GM20000 (cell line): Measurements from ENCODE around the gene ACOT8.

ENCODE experiments used
- DNase-seq: peaks from one replicate; pipeline ENCODE4 v3.0.0; 2012; ENCODE audit warnings: low spot score
- TF ChIP-seq, protein P1 (sequence below): IDR thresholded peaks from 2 replicates; pipeline ENCODE4 v1.5.1; 2012; ENCODE audit warnings: mild to moderate bottlenecking, control low read depth; ENCODE audit errors: extremely low read depth, missing control alignments

Gene ACOT8

DNA sequence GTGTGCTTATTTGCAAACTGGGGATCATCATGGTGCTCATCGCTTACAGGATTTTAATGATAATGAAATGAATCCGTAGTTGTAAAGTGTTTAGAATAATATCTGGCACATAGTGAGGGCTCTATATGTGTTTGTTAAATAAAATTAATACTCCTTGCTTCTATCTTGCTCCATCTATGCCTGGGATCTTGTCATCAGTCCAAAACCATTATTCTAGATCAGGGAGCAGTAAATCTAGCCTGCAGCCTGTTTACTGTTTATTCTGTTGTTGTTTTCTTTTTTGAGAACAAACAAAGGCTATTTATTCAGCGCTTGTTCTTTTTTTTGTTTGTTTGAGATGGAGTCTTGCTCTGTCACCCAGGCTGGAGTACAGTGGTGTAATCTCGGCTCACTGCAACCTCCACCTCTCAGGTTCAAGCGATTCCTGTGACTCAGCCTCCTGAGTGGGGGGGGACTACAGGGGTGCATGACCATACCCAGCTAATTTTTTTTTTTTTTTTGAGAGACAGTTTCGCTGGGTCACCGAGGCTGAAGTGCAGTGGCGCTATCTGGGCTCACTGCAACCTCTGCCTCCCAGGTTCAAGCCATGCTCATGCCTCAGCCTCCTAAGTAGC is 8.1 kb downstream of the ACOT8 start:
- DNase-seq, result no peak
- TF ChIP-seq, protein P1, sequence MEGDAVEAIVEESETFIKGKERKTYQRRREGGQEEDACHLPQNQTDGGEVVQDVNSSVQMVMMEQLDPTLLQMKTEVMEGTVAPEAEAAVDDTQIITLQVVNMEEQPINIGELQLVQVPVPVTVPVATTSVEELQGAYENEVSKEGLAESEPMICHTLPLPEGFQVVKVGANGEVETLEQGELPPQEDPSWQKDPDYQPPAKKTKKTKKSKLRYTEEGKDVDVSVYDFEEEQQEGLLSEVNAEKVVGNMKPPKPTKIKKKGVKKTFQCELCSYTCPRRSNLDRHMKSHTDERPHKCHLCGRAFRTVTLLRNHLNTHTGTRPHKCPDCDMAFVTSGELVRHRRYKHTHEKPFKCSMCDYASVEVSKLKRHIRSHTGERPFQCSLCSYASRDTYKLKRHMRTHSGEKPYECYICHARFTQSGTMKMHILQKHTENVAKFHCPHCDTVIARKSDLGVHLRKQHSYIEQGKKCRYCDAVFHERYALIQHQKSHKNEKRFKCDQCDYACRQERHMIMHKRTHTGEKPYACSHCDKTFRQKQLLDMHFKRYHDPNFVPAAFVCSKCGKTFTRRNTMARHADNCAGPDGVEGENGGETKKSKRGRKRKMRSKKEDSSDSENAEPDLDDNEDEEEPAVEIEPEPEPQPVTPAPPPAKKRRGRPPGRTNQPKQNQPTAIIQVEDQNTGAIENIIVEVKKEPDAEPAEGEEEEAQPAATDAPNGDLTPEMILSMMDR, result no peak

DNA sequence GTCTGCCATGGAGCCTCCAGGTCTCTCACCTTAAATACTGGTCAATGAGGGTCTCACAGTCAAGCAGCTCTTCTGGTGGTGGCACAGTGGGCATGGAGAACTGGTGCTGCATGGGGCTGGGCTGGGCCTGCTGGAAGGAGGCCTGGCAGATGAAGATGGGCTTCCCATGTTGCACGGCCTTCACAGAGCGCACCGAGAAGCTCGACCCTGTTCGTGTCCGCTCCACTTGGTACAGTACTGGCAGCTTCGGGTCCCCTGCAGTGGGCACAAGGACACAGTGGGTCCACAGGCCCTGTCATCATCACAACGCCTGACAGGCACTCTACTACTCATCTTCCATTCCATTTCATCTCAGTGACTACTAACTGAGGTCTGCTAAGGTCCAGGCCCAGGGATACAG is 8.8 kb downstream of the ACOT8 start:
- TF ChIP-seq, protein P1, result no peak

DNA sequence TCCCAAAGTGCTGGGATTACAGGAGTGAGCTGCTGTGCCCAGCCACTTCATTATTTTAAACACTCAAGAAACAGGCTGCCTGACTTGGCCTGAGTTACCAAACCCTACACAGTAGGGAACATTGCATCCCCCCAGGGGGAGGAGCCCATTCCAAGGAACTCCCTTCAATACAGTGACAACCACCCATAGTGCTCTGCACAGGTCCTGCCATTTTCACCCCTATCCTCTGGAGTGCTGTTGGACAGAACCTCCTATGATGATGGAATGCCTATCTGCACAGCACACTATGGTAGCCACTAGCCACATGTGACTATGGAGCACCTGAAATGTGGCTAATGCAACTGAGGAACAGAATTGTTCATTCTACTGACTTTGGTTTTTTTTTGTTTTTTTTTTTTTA is 11.7 kb downstream of the ACOT8 start:
- TF ChIP-seq, protein P1, result no peak
- DNase-seq, result no peak

More for the DNA sequence above, 8.8 kb downstream of the ACOT8 start:
- no peak for DNase-seq

DNA sequence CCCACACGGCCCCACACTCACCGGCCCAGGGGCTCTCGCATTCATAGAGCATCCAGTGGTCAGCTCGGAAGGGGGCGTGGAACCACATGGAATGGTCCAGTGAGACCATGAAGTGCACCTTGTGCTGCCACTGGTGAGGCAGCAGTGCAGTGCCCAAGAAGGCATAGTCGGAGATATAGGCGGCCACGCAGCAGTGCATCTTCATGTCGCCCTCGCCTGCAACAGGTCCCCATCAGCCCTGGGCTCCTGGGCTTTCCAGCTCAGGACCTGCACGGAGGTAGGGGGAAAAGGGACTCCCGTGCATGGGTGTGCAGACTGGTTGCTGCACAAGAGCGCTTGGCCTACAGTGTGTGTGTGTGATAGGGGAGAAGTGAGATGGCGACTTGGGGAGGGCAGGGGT is 13.7 kb downstream of the ACOT8 start:
- DNase-seq, result no peak
- TF ChIP-seq, protein P1, result no peak

DNA sequence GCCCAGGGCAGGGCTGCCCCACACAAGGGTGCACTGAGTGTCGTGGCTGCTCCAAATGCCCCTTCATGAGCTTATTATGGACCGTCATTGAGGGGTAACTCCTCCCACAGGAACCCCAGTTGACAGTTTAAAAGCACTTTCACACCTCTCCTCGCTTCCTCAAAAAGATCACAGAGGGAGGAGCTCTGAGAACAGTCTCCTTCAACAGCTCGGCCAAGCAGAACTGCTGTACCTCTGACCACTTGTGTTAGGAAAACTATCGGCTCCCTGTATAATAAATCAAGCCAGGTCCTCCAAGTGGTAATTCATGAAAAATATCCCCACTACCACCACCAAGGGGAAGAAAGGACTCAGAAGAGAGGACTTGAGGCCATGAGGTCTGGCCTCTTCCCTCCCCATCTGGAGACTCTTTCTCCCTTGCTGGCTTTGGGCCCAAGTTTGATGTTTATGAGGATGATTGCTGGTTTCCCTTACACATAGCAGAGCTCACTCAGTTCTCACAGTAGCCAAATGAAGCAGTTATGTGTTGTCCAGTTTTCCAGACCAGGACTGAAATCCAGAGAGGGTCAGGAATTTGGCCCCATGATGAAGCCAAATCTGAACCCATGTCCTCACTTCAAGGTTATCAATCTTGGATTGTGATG is 14.9 kb downstream of the ACOT8 start:
- peak; percentile 79 for DNase-seq
- TF ChIP-seq, protein P1, result no peak

DNA sequence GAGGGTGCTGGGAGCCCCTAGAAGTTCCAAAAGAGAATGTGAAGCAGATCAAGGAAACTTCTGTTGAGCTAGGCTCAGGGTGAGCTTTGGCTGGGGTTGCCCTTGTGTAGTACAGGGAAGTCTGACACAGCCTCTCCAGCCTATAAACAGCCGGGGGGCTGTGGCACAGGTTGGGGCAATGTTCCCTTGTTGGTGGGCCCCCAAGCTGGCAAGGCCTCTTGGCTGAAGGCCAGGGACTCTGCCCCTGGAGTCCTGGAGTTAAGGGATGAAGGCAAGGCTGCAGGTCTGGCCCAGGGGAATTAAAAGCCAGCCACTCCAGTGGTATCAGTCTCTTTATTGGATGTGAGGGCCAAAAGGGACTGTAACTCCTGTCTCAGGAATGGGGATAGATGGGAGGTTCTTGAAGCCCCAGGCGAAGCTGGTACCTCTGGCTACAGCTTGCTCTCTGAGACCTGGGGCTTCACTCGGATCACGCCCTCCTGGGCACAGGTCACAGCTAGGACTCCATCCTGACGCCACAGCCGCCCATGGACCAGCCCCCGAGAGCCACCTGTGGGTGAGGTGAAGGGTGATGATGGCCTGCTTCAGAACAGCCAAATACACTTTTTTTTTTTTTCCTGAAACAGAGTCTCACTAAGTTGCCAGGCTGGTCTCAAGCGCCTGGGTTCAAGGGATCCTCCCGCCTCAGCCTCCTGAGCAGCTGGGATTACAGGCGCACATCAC is 15.6 kb downstream of the ACOT8 start:
- TF ChIP-seq, protein P1, result no peak

DNA sequence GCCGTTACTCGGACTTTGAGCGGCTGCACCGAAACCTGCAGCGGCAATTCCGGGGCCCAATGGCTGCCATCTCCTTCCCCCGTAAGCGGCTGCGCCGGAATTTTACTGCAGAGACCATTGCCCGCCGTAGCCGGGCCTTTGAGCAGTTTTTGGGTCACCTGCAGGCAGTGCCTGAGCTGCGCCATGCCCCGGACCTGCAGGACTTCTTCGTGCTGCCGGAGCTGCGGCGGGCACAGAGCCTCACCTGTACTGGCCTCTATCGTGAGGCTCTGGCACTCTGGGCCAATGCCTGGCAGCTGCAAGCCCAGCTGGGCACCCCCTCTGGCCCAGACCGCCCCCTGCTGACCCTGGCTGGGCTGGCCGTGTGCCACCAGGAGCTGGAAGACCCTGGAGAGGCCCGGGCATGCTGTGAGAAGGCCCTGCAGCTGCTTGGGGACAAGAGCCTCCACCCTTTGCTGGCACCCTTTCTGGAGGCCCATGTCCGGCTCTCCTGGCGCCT is 16.4 kb downstream of the ACOT8 start:
- TF ChIP-seq, protein P1, result no peak
- no peak for DNase-seq

More for the DNA sequence above, 15.6 kb downstream of the ACOT8 start:
- no peak for DNase-seq
